NCI-H460 (cell line): ENCODE results near the gene RAF1. TPM values are rescaled to one million over a fixed set of nuclear protein-coding genes. Genes with fewer than 3 reads are reported as not detected.
"Not testable (repeated sequence)": the region's sequence is repeated elsewhere in the genome, so short reads cannot be mapped to it uniquely, and the experiment has no call there.

ENCODE experiments used
- DNase-seq: peaks from one replicate; pipeline ENCODE4 v3.0.0-alpha.2; 2016; ENCODE audit warnings: low read depth; ENCODE audit errors: extremely low read depth
- polyA plus RNA-seq: library from polyadenylated mRNA; depleted of rRNA; stranded (reverse); fragments of >200 nt; gene quantifications from 2 replicates; pipeline ENCODE4 v1.2.3, GENCODE V29; 2014; cell fraction: nucleus; rRNA removed
- total RNA-seq: library from RNA; depleted of rRNA; stranded (reverse); fragments of >200 nt; shearing (Covaris generic); gene quantifications from 2 replicates; pipeline ENCODE4 v1.2.3, GENCODE V29; 2014; rRNA removed

Gene RAF1
- total RNA-seq: 47.7 and 47.8 TPM in 2 replicates
- polyA plus RNA-seq: 71.6 and 106 TPM in 2 replicates

DNA sequence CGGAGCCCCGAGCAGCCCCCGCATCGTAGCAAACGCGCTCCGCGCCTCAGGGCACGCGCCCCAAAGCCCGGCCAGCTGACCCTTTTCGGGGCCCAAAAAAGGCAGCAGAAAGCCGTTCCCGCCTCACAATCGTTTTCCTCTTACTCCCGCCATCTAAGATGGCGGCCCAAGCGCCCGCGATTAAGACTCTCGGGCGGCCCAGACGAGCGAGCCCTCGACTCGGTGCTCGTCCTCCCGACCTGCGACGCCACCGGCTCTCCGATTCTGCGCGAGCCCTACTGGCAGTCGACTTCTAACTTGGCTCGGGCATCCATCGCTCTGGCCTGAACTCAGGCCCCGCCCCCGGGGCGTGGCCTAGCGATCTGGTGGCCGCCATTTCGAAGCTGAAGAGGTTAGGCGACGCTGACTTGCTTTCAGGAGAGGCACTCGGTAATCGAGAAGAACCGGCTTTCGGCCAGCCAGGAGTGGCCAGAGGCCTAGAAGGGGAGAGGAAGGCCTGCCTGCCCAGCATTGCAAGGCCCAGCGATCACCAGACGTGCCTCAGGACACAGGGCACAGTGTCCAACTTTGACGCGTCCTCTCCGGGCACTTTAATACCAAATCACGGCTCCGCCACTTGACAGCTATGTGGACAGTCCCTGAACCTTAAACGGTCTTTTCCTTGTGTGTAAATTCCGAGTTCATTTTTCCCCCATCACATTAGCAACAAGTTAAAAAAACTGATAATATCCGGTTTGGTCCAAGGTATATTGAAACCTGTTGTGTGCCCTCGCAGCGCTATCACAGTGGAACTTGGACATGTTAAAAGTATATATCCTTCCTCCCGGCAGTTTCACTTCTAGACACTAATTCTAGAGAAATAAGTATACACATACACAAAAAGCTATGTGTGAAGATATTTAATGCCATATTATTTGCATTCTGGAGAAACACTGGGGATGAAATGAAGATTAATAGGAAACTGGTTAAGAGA, at the start of gene RAF1:
Gene RAF1, minus strand, starts transcription at position 182 of the 973 bp plus-strand sequence. CDS start 45,396 bp downstream, outside the sequence.
- peak; percentile 93 for DNase-seq

DNA sequence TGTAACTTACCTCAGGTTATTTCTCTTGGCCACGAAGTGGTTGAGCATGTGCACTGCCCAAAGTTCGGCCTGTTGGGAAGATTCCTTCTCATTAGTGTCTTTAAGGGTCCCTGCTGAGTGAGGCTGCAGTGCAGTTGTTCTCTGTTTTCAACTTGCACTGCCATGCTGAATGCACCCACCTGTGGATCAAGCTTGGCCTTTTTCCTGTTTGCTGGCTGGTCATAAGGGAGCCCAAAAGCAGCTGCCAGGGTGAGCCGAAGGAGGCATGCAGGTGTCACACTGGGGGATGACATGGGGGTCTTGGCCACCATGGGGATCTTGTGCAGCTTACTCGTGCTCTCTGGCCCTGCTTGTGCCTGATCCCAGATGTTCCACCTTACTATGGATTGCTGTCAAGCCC, 46.1 kb upstream of the RAF1 start:
- DNase-seq: no peak

DNA sequence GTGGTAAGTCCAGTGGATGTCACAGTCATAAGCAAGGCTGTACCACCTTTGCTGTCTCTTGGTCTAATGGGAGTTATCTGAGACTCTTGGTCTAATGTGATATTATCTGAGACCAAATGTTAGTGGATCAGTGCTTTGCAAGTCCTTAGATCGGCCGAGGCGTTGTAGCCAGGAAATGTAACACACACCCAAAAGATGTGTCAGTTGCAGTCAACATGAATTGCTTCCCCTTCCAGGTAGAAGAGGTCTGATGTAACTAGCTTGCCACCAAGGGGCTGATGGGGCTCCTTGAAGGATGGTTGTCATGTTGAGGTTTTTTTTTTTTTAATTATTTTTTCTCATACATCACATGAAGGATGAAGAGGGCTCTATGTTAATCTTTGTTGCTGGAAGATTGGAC, 45.4 kb upstream of the RAF1 start:
- no peak for DNase-seq

DNA sequence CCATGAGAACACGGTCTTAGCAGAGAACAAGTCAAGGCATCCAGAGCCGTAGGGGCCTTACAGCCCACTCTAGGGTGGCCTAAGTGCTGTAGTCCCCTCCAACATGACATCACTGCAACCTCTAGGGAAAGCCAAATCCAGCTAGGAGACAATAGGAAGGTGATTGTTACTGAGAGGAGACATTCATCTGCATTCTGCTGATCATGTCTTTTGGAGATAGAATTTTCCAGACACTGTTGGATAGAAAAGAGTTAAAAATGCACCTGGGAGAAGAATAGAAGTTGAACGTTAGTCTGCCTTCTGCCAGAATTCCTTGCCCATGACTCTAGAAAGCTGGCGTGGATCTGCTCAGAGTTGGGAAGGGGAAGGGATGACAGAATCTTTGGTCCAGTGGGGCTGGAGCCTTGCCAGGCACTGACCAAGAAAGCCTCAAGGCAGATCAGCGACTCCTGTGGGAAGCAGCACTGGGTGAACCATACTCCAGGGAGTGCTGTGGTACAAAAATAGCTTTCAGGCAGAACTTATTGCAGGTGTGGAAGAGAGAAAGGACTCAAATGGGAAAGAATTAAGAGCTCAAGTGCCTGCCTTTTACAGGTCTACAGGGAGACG, 44.8 kb upstream of the RAF1 start:
- no peak for DNase-seq

DNA sequence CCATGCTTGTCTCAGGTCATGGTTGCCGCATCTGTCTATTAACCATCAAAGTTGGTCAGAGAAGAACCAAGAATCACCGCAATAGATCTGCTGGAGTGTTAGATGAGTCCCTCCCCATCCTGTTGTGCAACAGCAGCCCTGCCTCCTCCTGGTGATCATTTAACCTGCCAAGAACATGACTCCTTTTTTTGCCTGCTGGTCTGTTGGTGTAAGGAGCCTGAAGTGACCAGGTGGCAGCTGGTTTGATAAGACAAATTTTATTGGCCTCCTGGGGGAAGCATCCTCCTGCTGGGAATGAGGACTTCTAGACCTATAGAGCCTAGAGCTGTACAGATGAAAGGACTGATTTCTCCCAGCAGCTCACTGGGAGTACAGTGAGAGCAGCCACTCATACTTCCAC, 43.5 kb upstream of the RAF1 start:
- DNase-seq: no peak

DNA sequence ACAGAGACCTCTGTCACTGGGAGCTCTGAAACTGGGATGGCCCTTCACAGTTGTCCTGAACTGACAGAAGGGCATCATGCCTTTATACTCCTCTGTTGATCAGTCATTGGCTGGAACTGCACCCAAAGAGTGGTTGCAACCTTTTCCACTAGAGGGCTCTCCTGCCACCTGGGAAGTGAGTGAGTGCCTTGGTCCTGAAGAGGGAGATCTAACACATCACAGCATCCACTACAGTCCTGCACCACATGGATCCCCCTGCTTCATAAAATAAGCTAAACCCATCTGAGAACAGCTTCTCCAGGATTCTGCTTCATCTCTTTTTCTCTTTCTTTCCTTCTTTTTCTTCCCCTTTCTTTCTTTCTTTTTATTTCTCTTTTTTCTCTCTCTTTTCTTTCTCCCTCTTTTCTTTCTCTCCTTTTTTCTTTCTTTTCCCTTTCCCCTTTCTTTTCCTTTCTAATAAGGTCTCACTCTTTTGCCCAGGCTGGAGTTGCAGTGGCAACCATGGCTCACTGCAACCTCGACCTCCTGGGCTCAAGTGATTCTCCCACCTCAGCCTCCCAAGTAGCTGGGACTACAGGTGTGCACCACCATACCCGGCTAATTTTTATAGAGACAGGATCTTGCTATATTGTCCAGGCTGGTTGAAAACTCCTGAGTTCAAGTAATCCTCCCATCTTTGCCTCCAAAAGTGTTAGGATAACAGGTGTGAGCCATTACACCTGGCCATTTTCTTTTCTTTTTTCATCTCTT, 42.8 kb upstream of the RAF1 start:
- DNase-seq: peak; percentile 68

DNA sequence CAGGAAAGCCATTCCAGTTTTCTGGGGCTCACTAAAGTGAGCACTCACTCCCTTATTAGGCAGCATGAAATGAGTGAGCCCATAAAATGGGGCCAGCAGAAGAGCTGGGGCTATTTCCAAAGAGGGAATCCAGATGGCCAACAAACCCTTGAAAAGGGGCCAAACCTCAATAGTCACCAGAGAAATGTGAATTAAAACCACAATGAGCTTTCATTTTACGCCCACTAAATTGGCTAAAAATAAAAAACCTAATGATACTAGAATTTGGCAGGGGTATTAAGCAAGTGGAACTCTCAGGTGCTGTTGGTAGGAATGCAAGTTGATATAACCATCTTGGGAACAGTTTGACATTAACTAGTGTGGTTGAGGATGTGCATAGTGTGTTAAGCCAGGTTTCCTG, 42.1 kb upstream of the RAF1 start:
- DNase-seq: no peak

DNA sequence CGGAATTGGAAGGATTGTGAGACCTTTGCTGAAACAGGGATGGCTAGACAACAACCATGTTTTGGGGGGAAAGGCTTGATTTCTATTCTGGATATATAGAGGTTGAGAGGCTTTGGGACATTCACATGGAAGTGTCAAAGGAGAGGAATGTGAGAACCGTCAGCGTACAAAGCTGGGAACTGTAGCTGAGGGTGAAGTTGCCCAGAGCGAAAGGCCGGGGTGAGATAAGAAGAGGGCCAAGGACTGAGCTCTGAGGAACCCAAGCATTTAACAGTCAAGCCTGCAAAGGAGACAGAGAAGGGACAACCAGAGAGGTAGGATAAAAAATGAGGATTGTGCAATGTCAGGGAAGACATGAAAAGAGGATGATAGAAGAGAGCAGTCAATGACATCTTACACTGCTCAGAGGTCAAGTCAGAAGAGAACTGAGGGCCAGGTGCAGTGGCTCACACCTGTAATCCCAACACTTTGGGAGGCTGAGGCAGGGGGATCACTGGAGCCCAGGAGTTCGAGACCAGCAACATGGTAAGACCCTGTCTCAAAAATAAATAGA, 41.5 kb upstream of the RAF1 start:
- DNase-seq: no peak

DNA sequence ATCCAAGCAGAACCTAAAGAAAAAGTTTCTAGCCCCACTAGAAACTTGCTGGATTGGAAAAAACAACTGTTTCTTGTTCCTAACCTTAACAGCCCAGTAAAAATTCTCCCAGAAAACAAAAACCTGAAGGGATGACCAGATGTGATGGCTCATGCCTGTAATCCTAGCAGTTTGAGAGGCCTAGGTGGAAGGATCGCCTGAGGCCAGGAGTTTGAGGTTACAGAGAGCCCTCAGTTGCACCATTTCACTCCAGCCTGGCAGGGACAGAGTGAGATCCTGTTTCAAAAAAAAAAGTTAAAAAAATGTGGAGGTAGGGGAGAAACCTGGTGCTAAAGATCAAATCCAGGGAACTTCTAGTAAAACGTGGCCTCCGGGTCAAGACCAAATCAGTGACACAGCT, 38.6 kb upstream of the RAF1 start:
- DNase-seq: no peak

DNA sequence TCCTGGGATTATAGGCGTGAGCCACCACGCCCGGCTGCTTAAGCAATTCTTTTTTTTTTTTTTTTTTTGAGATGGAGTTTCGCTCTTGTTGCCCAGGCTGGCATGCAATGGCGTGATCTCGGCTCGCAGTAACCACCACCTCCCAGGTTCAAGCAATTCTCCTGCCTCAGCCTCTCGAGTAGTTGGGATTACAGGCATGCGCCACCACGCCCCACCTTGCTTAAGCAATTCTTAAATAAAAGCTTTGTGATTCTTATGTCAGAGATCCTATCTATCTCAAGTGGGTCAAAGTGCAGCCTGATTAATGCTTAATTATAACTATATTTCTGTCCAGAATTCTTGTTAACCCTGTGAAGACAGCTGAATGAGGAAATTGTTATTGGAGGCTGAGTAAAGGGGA, 37.7 kb upstream of the RAF1 start:
- not testable (repeated sequence) for DNase-seq

DNA sequence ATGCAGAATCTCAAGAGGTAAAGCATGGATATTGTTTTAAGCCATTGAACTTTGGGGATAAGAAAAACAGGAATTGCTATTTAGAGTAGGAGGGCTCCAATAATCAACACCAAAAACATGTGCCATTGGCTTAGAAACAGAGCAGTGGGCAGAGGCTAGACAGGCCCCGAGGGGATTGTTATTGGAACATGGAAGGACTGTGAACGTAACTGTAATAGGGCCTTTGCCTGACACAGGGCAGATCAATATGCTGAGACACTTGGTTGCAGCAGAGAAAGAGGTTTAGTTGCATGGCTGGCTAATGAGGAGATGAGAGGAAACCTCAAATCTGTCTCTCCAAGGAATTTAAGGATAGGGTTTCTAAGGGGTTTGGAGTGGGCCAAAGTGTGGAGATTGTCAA, 36.9 kb upstream of the RAF1 start:
- no peak for DNase-seq

DNA sequence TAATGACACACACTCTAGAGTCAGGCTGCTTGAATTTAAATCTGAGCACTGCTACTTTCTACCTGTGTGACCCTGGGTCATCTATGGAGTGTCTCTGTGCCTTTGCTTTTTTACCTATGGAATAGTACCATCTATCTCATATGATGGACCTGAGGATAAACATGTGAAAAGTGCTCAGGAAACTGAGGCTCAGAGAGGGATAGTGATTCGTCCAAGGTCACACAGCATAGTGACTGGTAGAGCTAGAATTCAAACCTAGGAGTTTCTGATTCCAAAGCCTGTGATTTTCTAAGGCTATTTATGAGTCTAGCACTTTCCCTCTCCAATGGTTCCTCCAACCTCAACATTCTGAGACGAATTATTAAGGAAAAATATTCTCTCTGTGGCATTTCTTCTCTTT, 32.0 kb upstream of the RAF1 start:
- no peak for DNase-seq

DNA sequence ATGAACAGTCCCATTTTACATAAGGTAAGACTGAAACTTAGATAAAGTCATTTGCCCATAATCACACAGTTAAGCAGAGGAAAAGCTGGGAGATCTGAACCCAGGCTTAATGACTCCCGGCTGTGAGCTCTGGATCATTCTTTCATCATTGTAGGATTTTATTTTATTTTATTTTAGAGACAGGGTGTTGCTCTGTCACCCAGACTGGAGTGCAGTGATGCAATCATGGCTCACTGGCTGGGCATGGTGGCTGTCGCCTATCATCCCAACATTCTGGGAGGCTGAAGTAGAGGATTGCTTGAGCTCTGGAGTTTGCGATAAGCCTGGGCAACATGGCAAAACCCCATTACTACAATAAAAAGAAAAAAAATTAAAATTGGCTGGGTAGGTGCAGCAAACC, 31.2 kb upstream of the RAF1 start:
- no peak for DNase-seq

DNA sequence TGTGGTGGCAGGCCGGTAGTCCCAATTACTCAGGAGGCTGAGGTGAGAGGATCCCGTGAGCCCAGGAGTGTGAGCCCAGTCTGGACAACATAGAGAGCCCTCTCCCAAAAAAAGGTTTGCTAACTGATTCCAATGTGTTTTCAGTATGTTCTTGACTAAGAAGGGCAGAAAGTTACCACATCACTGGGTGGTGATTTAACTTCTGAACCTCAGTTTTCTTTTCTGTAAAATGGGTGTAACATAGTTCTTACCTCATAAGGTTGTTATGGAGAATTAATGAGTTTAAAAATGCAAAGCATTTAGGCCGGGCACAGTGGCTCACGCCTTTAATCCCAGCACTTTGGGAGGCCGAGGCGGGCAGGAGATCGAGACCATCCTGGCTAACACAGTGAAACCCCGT, 28.5 kb upstream of the RAF1 start:
- DNase-seq: no peak

DNA sequence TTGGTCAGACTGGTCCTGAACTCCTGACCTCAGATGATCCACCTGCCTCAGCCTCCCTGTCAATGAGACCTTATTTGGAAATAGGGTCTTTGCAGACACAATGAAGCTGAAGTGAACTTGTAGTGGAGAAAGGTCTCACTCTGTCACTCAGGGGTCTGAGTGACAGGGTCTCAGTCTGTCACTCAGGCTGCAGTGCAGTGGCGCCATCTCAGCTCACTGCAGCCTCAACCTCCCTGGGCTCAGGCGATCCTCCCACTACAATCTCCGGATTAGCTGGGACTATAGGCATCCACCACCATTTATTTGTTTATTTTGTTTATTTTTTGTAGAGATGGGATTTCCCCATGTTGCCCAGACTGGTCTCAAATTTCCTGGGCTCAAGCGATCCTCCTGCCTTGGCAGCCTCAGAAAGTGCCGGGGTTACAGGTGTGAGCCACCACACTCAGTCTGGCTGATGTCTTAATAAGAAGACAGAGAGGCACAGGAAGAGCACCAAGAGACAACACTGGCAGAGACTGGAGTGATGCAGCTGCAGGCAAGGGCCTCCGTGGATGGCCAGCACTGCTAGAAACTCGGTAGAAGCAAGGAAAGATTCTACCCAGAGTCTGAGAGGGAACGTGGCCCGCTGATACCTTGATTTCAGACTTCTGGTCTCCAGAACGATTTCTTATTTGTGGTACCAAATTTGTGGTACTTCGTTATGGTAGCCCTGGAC, 26.2 kb upstream of the RAF1 start:
- no peak for DNase-seq

DNA sequence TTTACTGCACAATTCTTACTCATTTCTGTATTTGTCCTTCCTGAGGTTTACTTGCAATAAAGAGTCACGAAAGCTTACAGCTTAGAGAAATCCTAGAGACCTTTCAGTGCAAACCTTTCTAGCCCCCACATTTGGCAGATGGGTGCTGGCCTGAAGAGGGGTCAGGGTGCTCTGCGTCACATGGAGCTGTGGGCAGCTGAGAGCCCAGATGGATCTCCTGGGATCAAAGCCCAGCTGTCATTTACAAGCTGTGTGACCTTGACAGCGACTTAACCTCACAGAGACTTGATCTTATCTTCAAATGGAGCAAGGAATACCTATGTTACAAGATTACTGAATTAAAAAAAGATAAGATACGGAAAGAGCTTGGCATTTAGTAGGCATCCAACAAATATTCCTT, 24.0 kb upstream of the RAF1 start:
- DNase-seq: no peak

DNA sequence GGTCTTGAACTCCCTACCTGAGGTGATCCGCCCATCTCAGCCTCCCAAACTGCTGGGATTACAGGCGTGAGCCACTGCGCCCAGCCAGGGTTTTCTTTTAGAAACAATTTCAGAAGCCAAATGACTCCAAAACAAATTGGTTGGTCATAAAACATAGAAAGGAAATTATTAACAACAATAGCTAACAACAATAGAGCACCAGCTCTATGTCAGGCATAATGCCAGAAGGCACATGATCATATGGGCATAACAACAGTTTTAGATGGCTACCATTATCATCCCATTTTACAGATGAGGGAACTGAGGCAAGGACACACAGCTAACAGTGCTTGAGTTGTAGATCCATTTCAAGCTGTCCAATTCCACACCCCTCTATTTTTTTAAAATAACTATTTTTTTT, 22.2 kb upstream of the RAF1 start:
- DNase-seq: no peak

DNA sequence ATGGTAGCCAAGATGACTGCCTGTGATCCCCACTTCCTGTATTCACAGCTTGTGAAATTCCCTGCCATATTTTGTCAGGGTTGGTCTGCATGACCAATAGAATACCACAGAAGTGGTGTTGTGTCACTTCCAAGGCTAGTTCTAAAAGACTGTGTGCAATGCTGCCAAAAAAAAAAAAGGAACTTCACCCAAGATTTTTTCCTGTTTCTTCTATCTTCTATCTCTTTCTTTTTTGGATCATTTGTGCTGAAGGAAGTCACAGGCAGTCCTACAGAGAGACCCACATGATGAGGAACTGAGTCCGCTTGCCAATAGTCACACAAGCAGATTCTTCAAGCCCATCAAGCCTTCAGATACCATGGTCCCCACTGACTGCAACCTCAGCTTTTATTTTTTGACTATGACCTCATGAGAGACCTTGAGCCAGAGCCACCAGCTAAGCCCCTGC, 18.1 kb upstream of the RAF1 start:
- no peak for DNase-seq

DNA sequence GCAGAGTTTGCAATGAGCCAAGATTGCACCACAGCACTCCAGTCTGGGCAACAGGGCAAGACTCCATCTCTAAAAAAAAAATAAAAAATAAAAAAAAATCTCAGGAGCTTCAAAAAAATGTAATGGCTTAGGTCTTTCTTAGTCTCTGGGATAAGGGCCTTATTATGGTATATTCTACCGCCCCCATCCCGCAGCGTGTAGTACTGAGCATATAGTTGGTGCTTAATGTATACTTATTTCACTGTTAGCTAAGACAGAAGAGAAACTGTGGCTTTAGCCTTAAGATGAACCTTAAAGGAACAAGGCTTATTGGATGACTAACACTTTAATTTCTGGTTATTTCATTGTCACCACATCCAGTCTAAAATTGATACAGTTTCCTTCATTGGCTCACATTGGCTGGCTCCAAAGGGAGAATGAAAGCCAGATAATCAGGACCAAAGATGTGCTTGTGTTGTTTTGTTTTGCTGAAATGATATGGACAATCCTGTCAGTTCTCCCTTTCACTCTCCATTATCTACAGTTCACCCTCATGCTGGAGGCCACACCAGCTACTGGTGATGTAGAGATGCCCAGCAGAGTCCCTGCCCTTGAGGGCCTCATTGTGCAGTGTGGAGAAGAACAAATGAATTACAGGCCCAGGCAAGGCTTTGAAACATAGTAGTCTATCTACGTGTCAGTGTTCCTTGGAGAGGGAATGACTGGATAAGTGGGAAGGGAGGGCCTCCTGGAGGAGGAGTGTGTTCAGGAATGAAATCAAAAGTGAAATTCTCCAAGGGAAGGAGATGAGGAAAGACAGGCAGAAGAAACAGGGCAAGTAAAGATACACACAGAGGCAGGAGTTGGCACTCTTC, 17.4 kb upstream of the RAF1 start:
- DNase-seq: no peak
